Thyroid gland (tissue), 4 donors: Measurements from ENCODE around the gene TBC1D16.

Experiments
- CTCF ChIP-seq, 6 experiments: fragments of 200-600 bp in 3 of 6; fragments of 450-650 bp in 3 of 6; sonication (generic) in 3 of 6; IDR thresholded peaks; one replicate each; pipeline ENCODE4 v1.5.1; 2016 to 2019; ENCODE audit warnings: antibody characterized with exemption in 6 of 6, mild to moderate bottlenecking in 2 of 6, inconsistent platforms in 1 of 6, moderate library complexity in 1 of 6
- POLR2A ChIP-seq, 2 donors: fragments of 450-650 bp; IDR thresholded peaks; one replicate each; pipeline ENCODE4 v1.6.1; 2017; ENCODE audit warnings: antibody characterized with exemption in 2 of 2, mild to moderate bottlenecking in 2 of 2, moderate library complexity in 1 of 2

- TF ChIP-seq CTCF (IDR thresholded peaks at IDR 0.05) (no peak), POLR2A (IDR thresholded peaks at IDR 0.05) (no peak)
Measured at GRCh38 chr17:79952265-79952877, 83.3 kb downstream of the TBC1D16 start.
